ENCODE results near the gene HID1.

DNA sequence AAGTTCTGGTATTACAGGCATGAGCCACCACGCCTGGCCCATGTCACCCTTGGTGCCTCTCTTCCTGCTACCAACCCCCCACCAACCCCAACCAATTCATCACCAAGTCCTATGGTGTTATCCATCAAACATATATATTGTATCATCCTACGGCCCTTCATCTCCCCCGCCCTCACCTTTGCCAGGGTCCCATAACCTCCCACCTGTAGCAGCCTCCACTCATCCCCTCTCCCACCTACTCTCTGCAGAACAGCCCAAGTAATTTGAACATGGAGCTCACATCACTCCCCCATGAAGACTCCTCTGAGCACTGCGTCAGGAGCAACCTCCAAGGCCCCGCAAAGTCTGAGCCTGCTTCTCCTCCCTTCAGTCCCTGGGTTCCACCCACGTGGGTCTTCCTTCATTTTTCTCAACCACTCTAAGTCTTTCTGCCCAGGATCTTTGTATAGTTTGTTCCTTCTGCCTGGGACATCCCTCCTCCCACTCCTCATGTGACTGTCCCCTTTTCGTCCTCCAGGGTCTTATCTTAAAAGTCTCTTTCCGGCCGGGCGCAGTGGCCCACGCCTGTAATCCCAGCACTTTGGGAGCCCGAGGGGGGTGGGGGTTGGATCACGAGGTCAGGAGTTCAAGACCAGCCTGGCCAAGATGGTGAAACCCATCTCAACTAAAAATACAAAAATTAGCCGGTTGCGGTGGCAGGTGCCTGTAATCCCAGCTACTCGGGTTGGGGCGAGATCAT lies 7.0 kb upstream of the HID1 start:
- TF ChIP-seq, protein P1, sequence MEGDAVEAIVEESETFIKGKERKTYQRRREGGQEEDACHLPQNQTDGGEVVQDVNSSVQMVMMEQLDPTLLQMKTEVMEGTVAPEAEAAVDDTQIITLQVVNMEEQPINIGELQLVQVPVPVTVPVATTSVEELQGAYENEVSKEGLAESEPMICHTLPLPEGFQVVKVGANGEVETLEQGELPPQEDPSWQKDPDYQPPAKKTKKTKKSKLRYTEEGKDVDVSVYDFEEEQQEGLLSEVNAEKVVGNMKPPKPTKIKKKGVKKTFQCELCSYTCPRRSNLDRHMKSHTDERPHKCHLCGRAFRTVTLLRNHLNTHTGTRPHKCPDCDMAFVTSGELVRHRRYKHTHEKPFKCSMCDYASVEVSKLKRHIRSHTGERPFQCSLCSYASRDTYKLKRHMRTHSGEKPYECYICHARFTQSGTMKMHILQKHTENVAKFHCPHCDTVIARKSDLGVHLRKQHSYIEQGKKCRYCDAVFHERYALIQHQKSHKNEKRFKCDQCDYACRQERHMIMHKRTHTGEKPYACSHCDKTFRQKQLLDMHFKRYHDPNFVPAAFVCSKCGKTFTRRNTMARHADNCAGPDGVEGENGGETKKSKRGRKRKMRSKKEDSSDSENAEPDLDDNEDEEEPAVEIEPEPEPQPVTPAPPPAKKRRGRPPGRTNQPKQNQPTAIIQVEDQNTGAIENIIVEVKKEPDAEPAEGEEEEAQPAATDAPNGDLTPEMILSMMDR (IDR thresholded peaks at IDR 0.05), result no peak
- no peak for TF ChIP-seq EZH2 (IDR thresholded peaks at IDR 0.05; ENCODE audit: borderline replicate concordance, insufficient read depth, low read depth, low read length, poor library complexity, severe bottlenecking)

Data from B cell (primary cell).